HG03558 (cell line): Measurements from ENCODE around the gene ADGRL3.
"Not testable (repeated sequence)": the region's sequence is repeated elsewhere in the genome, so short reads cannot be mapped to it uniquely, and the experiment has no call there.

Source experiments
- ATAC-seq: cut with Tn5 transposase; IDR thresholded peaks from one replicate; pipeline ENCODE4 v1.9.1; 2021; ENCODE audit warnings: moderate number of reproducible peaks; ENCODE audit not compliant: unreplicated experiment; ENCODE audit errors: extremely low read depth

The ADGRL3 gene

GRCh38 chr4:61468024-61468720 lies 268.0 kb downstream of the ADGRL3 start:
- no peak for ATAC-seq

- ATAC-seq, result no peak
Measured at GRCh38 chr4:61473306-61473705, 273.2 kb downstream of the ADGRL3 start.

GRCh38 chr4:61478340-61478739 lies 278.2 kb downstream of the ADGRL3 start:
- no peak for ATAC-seq

- ATAC-seq, result no peak
Measured at GRCh38 chr4:61485056-61485455, 284.9 kb downstream of the ADGRL3 start.

GRCh38 chr4:61489927-61490326 lies 289.8 kb downstream of the ADGRL3 start:
- ATAC-seq, result no peak

GRCh38 chr4:61493041-61493440 lies 292.9 kb downstream of the ADGRL3 start:
- ATAC-seq, result no peak

- no peak for ATAC-seq
Measured at GRCh38 chr4:61493470-61493869, 293.3 kb downstream of the ADGRL3 start.

- ATAC-seq, result no peak
Measured at GRCh38 chr4:61500883-61501282, 300.8 kb downstream of the ADGRL3 start.

- ATAC-seq, result no peak
Measured at GRCh38 chr4:61501812-61502211, 301.7 kb downstream of the ADGRL3 start.

- ATAC-seq, result no peak
Measured at GRCh38 chr4:61505773-61506685, 305.9 kb downstream of the ADGRL3 start.

GRCh38 chr4:61507091-61507490 lies 307.0 kb downstream of the ADGRL3 start:
- no peak for ATAC-seq

- ATAC-seq, result not testable (repeated sequence)
Measured at GRCh38 chr4:61509721-61510241, 309.7 kb downstream of the ADGRL3 start.

GRCh38 chr4:61511716-61512488 lies 311.8 kb downstream of the ADGRL3 start:
- no peak for ATAC-seq

- no peak for ATAC-seq
Measured at GRCh38 chr4:61514991-61515390, 314.9 kb downstream of the ADGRL3 start.

- ATAC-seq, result no peak
Measured at GRCh38 chr4:61517144-61517543, 317.0 kb downstream of the ADGRL3 start.

- no peak for ATAC-seq
Measured at GRCh38 chr4:61520166-61520565, 320.0 kb downstream of the ADGRL3 start.

GRCh38 chr4:61520681-61521160 lies 320.6 kb downstream of the ADGRL3 start:
- ATAC-seq, result no peak

GRCh38 chr4:61521451-61521850 lies 321.3 kb downstream of the ADGRL3 start:
- no peak for ATAC-seq

- no peak for ATAC-seq
Measured at GRCh38 chr4:61522312-61522711, 322.2 kb downstream of the ADGRL3 start.

GRCh38 chr4:61527888-61528287 lies 327.8 kb downstream of the ADGRL3 start:
- no peak for ATAC-seq
